GM13976 (cell line): Measurements from ENCODE around the gene NIN.

ENCODE experiments used
- DNase-seq: peaks from one replicate; pipeline ENCODE4 v3.0.0; 2012; ENCODE audit warnings: low spot score
- CTCF ChIP-seq: IDR thresholded peaks from 2 replicates; pipeline ENCODE4 v1.5.1; 2012; ENCODE audit warnings: borderline replicate concordance, mild to moderate bottlenecking; ENCODE audit not compliant: insufficient read depth; ENCODE audit errors: extremely low read depth, missing control alignments, control extremely low read depth
- in situ Hi-C: fragments of 300-500 bp; cut with MboI; formaldehyde crosslinking; loops from one replicate; pipeline ENCODE4 v1.12.0; 2022; ENCODE audit warnings: low sequenced_read_pairs, mixed read lengths, inconsistent platforms; ENCODE audit not compliant: unreplicated experiment

Gene NIN

DNA sequence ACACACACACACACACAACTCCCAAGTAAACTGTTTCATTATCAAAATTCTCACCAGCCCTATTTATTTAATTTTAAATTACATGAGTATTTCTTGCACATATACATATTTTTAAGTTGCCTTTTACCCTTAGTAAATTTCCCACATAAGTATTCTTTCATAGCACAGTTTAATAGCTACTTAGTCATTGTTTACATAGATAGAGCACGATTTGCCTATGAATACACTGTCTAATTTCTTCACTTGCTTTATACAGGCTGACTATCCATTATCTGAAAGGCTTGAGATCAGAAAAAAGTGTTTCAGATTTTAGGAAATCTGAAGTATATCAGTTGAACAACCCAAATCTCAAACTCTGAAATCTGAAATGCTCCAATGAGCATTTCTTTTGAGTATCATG lies 30.9 kb downstream of the NIN start:
- in situ Hi-C loops = no loop called here
- DNase-seq = no peak
- no peak for TF ChIP-seq CTCF

DNA sequence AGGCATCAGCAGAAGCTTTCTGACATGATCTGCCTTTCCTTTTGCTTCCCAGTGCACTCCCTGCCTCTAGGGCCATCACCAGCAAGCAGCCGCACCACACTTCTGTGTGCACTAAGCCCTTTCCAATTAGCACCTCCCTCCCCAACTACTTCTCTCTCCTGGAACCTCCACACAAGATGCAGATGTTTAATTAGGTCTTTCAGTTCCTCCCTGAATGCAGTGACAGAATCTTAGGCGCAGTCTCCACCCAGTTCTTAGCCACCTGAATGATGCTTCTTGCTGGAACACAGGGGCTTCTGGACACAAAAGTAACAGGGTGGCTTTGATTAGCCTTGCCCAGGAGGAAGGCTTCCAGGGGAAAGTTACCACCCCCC lies 32.9 kb downstream of the NIN start:
- peak; percentile 47 for DNase-seq
- TF ChIP-seq CTCF = no peak
- in situ Hi-C loops = no loop called here

DNA sequence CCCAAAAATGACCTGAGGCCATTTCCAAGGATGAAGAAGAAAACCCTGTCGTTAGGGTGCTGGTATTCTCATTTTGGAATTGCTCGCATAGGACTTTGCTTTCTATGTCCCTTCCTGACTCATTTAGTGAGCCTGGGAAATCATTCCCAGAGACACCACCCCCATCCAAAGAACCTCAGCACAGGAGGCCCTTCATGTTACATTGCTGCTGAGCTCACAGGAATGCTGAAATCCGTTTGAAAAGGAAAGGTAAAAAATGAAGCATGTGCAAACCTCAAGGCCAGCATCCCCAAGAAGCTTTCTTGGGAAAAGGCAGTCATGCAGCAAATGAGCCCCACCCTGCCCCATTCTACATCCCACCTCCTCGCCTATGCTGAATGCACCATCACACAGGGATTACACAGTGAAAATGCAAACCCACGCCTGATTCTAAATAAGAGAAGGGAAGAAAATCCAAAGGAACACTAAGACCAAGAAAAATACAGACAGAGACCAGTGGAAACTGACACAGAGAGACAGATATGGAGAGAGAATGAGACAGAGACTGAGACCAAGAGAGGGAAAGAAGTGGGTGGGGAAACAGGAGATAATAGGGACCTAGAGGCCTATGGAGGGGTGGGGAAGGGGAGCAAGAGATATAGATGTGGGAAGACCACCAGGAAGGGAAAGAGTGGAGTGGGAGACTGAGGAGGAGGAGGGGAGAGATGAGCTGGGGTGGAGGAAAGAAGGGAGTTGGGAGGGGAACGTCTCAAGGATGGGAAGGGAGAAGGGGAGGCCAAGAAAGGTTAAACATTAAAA lies 33.5 kb downstream of the NIN start:
- no peak for DNase-seq
- in situ Hi-C loops = no loop called here
- no peak for TF ChIP-seq CTCF

DNA sequence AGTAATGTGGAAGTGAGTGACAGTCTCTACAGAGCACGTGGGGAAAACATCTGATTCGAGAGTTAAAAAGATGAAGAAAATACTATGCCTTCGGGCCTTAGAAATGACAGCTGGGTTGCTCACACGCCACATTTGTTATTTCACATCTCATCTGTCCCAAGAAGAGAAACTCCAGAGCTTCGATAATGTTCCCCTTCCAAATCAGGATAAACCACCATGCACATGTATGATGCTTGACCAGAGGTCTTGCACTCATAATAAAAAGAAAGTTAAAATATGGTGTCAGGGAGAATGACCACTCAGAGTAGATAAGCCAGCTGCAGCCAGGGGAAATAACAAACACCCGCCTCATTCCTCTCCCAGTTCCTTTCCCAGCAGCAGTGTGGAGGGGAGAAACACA lies 34.6 kb downstream of the NIN start:
- no peak for DNase-seq
- no peak for TF ChIP-seq CTCF
- in situ Hi-C loops = no loop called here

DNA sequence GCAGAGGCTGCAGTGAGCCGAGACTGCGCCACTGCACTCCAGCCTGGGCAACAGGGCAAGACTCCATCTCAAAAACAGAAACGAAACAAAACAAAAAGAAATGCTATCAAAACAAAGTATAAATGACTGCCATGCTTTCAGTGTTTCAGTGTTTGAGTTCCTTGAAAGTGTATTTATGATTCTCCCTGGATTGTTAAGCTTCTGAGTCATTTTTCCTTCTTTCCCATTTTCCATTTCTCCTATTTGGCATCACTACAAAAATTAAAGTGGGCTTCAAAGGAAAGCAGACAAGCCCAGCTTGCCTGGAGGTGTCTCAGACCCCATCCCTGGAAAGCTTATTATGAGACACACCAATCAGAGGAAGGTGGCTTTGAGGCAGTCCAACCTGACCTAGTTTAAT lies 35.1 kb downstream of the NIN start:
- TF ChIP-seq CTCF = no peak
- in situ Hi-C loops = no loop called here
- no peak for DNase-seq

- TF ChIP-seq CTCF = no peak
- no peak for DNase-seq
- in situ Hi-C loops = no loop called here
These were observed 35.8 kb downstream of the NIN start for GRCh38 chr14:50795142-50795541.

DNA sequence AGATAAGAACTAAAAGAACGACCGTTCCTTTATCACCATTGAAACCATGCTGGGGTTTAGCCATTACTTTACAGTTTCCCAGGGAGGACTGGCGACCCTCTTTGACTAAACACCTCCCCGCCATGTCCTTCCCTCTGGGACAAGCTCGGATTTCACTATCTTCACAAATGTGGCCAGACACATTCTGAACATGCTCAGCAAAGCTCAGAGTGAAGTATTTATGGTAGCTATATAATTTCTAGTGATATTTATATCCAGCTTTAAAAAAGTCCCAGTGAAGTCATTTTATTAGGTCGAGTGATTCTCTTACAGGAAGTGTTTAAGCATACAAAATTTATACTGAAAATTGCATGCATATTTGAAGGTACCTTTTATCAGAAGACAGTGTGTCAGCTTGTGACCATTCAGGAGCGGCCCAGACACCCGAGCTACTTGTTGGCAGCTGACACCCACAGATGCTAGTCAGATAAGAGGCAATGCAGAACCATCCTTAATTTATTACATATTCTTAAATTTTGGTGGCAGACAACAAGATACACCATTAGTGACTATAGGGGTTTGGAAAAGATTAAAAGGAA lies 36.8 kb downstream of the NIN start:
- in situ Hi-C loops = no loop called here
- peak; percentile 33 for DNase-seq
- no peak for TF ChIP-seq CTCF
